ENCODE measurements around the gene DYNC1I1.

DYNC1I1 gene

GRCh38 chr7:95859429-95859828 is 87.1 kb downstream of the DYNC1I1 start:
- no peak for DNase-seq (ENCODE audit: low read depth, low spot score)

- DNase-seq (ENCODE audit: low read depth, low spot score): no peak
Measured at GRCh38 chr7:95861041-95861440, 88.7 kb downstream of the DYNC1I1 start.

DNA sequence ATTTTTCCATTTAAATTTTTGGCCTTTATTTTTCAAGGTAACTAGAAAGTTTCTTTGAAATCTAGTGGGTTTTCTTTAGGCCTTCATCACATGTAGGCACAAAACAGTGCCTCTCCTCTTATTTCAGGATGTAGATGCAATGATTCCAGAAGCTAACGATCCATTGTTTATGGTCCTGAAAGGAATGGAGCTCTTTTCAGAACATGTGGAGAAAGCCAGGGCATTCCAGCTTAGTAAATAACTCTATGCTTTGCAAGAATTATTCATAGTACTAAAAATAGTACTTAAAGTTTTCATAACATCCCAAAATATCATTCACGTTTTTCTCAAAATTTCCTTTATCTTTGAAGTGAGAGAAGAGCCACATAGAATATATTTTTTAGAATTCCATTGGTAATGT is 91.3 kb downstream of the DYNC1I1 start:
- no peak for DNase-seq (ENCODE audit: low read depth, low spot score)

DNA sequence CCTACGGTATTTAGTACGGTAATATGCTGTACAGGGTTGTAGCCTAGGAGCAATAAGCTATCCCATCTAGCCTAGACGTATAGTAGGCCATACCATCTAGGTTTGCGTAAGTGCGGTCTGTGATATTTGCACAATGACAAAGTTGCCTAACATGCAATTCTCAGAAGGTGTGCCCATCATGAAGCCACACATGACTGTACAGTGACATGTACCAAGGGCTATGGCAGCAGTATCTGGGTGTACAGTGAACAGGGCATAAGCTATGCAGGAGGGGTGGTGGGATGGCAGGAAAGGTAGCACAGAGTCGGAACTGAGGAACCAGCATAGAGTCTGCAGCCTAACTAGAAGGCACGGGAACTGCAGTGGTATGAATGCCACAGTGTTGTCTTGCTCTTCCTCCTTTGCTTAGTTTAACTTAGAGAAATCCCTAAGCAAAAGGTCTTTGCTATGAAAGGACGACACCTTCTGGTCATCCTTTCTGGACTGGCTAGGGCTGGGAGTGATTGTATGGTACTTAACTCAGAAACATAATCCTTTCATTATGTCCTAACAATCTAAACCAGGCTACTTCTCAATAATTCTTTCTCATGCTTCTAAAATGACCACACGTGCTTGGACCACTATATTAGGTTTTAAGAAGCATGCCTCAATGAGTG is 93.5 kb downstream of the DYNC1I1 start:
- DNase-seq (ENCODE audit: low read depth, low spot score): no peak

DNA sequence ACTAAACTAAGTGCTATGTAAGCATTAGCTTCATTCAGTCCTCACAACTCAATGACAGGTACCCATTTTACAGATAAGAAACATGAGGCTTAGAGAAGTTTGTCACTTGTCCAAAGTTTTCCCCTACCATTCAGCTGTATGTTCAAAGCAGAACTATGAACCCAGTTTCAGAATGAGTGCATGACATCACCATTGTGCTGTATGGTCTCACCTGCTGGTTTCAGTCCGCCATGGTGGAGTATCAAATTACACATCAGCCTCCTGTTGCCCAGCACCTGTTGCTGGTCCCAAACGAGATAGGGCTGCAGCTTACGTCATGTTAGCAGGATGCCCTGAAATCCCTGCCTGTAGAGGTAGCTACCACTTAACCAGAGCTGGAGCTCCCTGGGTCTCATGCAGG is 95.0 kb downstream of the DYNC1I1 start:
- DNase-seq (ENCODE audit: low read depth, low spot score): no peak

DNA sequence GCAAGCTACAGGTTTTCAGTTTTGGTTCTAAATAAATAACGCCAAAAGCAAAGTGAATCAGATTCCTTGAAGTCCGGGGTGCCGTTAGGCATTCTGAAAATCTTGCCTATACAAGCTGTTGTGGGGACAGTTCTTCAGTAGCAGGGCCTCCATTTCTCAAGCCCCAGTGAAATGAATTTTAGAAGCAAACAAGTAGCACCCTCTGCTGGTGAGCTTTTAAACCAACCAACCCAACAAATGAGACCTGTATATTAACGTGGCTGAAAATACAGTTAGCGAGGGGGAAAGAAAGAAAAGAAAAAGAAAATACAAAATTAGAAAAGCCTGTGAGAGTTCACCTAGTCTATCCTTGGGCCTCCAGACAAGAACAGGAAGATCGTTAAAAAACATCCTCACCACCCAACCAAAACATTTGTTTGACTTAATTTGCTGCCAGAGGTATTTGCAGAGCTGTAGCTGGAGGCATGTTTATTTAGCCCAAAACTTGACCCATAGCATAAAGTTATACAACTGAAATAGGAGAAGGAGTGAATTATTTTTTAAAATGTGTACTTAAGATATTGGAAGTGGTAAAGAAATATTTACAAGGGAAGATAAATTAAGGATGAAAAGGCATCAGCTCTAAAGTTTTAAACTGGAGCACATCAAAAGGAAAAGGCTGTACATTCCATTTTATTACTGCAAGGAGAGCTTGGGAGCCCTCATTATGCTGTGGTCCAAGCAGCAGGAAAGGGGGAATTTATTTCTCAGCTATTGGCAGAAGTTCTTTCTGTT is 98.9 kb downstream of the DYNC1I1 start:
- no peak for DNase-seq (ENCODE audit: low read depth, low spot score)

GRCh38 chr7:95871896-95872295 is 99.5 kb downstream of the DYNC1I1 start:
- no peak for DNase-seq (ENCODE audit: low read depth, low spot score)

DNA sequence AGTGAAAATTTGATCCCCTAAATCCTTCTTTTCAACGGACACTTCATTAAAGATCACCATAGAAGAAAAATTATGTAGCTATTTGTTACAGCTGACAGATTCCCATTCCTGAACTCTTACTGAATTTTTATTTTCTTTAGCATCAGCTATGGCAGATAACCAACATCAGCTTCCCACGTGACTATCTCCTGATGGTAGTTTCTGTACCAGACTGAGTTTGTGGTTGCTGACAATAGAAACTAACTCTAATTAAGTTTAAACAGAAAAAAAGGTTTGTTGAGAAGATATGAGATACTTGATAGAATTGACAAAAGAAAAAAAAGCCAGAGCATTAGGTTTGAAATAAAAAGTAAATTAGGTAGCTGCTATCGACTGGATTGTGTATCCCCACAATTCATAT is 101.8 kb downstream of the DYNC1I1 start:
- no peak for DNase-seq (ENCODE audit: low read depth, low spot score)

- no peak for DNase-seq (ENCODE audit: low read depth, low spot score)
Measured at GRCh38 chr7:95874541-95875265, 102.3 kb downstream of the DYNC1I1 start.

GRCh38 chr7:95875519-95875918 is 103.2 kb downstream of the DYNC1I1 start:
- no peak for DNase-seq (ENCODE audit: low read depth, low spot score)

DNA sequence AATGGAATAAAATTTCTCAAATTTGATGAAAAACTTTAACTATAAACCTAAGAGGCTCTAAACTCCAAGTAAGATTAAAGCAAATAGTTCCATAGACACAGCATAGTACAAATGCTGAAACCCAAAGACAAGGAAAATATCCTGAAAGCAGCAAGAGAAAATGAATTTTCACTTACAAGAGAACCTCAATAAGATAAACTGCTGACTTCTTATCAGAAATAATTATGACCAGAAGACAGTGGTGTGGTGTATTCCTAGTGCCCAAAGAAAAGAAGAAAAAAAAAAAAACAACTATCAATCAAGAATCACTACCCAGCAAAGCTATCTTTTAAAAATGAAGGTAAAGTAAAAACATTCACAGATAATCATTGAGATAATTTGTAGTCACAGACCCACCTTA is 106.3 kb downstream of the DYNC1I1 start:
- no peak for DNase-seq (ENCODE audit: low read depth, low spot score)

DNA sequence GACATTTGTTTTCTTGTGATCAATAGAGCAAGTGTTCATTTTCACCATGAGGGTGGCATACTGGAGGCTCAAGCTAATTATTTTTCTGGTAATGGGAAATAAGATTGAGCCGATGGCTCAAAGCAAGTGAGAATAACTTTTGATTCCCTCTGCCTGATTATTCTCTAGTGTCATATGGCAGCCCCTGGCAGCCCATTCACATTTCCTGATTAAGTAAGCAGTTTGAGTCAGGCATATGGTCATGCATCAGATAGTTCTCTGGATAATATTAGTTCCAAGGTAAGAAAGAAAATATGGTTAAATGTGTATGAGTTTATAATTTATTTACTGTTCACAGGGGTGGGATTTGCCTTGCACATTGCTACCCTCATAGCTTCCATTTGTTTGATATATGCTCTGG is 109.2 kb downstream of the DYNC1I1 start:
- no peak for DNase-seq (ENCODE audit: low read depth, low spot score)

GRCh38 chr7:95883217-95883616 is 110.9 kb downstream of the DYNC1I1 start:
- no peak for DNase-seq (ENCODE audit: low read depth, low spot score)

- no peak for DNase-seq (ENCODE audit: low read depth, low spot score)
Measured at GRCh38 chr7:95886501-95887090, 114.2 kb downstream of the DYNC1I1 start.

DNA sequence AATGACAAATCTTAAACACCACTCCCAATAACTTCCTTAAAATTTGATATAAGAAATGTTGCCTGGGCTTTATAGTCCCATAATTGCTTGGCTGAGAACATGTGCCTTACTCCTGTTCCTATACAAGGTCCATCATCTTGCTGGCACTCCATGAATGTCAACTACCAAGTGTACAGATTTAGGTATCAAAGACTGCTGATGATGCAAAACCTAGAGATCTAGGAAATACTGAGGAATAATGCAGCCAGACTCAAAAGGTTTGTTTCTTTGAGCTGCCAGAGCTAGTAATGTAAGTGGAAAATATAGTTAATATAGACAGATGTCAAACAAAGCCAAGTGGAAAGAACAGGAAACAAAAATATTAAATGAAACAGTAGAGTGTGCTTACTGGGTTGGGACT is 121.1 kb downstream of the DYNC1I1 start:
- DNase-seq (ENCODE audit: low read depth, low spot score): no peak

GRCh38 chr7:95897557-95898251 is 125.3 kb downstream of the DYNC1I1 start:
- no peak for DNase-seq (ENCODE audit: low read depth, low spot score)

DNA sequence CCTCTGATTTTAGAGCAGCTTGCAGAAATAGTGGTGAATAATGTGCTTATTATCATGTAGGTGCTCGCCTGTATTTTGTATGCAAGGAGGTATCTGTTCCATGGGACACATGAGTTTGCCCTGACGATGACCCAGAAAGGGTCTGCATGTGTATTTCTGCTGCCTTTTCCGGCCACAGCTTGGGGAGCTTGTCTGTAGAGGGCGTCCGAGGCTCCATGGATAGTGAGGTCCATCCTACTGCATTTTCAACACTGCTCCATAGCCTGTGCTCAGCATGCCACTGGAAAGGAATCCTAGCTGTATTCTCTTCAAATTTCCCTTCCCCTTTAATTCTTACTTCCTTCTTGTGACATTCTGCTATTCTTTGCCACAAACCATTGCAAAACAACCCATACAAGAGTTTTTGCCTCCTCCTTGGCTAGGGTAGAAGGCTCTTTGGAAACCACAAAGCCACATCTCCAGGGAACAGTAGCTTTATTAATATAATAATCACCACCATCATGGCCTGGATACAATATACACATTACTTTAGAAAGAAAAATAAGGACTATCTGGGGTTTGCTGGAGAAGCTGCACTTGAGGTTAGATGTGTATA is 127.7 kb downstream of the DYNC1I1 start:
- DNase-seq (ENCODE audit: low read depth, low spot score): no peak

- no peak for DNase-seq (ENCODE audit: low read depth, low spot score)
Measured at GRCh38 chr7:95901006-95901405, 128.7 kb downstream of the DYNC1I1 start.

GRCh38 chr7:95904099-95904498 is 131.7 kb downstream of the DYNC1I1 start:
- no peak for DNase-seq (ENCODE audit: low read depth, low spot score)

DNA sequence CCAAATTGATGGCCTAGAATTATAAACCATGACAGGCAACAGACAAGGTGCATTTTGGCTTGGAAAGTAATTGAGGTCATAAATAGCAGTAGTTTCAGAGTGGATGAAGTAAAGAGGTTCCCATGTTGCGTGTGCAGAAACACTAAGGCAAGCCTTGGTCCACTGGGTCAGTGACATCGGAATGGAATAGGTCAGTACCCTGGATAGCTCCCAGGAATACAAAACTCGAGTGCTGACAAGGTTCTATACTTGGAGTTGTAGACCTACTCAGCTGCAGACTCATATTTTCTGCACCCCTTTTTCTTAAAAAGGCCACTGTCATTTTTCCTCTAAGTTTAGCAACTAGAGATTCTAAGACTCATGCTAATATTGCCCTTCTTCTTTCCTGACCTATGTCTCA is 132.8 kb downstream of the DYNC1I1 start:
- no peak for DNase-seq (ENCODE audit: low read depth, low spot score)

DNA sequence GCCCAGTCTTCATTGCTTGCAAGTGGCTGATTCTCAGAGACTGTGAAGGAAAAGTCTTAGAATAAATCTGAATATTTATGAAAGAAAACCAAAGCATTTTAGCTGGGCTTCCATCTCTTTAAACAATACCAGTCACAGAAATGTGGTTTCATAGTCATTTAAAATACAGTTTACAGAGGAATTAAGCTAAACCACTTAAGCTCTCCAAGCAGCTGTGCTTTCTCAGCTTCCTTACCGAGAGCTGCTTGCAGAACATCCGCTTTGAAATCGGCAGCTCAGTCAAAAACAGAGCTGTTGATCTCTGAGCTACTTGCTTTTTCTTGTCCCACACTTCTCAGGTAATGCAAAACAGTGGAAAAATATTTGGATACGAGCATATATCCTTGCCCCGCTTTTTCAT is 134.5 kb downstream of the DYNC1I1 start:
- DNase-seq (ENCODE audit: low read depth, low spot score): no peak
